Airway epithelial cell (primary cell): ENCODE results near the gene KCNJ12. TPM values are rescaled to one million over a fixed set of nuclear protein-coding genes. Genes with fewer than 3 reads are reported as not detected.

ENCODE experiments used
- total RNA-seq: library from RNA; depleted of rRNA; stranded (reverse); fragments of >200 nt; gene quantifications from 2 replicates; pipeline ENCODE4 v1.2.3, GENCODE V29; 2015

KCNJ12 gene
- total RNA-seq = 0.07 TPM in 1 of 2 replicates, not detected in the other

DNA sequence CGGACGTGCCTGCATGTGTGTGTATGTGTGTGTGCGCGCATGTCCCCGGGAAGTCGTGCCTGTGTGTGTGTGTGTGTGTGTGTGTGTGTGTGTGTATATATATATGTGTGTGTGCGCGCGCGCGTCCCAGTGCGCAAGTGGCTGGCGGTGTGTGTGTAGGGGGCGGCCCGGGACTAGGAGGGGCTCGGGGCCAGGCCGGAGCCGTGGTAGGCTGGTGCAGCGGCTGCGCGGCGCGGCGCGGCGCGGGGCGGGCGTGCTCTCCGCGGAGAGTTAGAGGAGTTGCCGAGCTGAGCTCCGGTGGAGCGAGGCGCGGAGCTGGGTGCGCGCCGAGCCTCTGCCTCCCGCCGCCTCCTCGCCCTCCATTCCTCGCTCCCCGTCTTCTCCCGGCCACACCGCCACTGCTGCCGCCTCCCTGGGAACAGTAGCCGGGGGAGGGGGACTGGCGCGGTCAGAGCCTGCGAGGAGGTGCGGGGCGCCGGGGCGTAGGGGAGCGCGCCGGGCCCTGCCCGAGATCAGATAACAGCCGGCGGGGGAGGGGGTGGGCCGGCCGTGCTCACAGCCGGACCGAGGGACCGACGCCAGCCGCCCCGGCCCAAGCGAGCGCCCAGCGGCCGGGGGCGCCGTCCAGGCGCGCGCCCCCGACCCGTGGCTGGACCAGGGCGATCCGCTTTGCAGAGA is at the start of gene KCNJ12:
Gene KCNJ12, plus strand, starts transcription at position 277 of the 678 bp plus-strand sequence. CDS start 38,986 bp downstream, outside the sequence.

Other genes starting within 250 kb of the KCNJ12 start
- 16.2 and 22.8 TPM in 2 replicates for gene DHRS7B, start 249.4 kb upstream of the KCNJ12 start, total RNA-seq
- gene TMEM11, start 162.2 kb upstream of the KCNJ12 start, total RNA-seq = 31.0 and 42.0 TPM in 2 replicates
- gene NATD1, start 122.9 kb upstream of the KCNJ12 start, total RNA-seq = 1.4 and 2.2 TPM in 2 replicates
- gene MAP2K3, start 91.6 kb upstream of the KCNJ12 start, total RNA-seq = 23.6 and 34.6 TPM in 2 replicates